Esophagus (tissue), 2 donors: Measurements from ENCODE around the gene NPAS3. TPM values are rescaled to one million over a fixed set of nuclear protein-coding genes. Genes with fewer than 3 reads are reported as not detected.

Experiments used
- H3K27ac ChIP-seq, 2 donors: one replicate each; pipeline ENCODE4 v1.5.1; 2013; ENCODE audit warnings: low read depth in 2 of 2, mild to moderate bottlenecking in 2 of 2, inconsistent platforms in 1 of 2, low read length in 1 of 2, moderate library complexity in 1 of 2
- H3K27me3 ChIP-seq, 2 donors: one replicate each; pipeline ENCODE4 v1.6.1; 2013; ENCODE audit warnings: low read length in 2 of 2, control low read depth in 1 of 2, mild to moderate bottlenecking in 1 of 2; ENCODE audit not compliant: insufficient read depth in 2 of 2, control insufficient read depth in 1 of 2
- H3K36me3 ChIP-seq, 2 donors: one replicate each; pipeline ENCODE4 v1.6.1; 2013; ENCODE audit warnings: low read length in 1 of 2; ENCODE audit not compliant: control insufficient read depth in 2 of 2, insufficient read depth in 2 of 2
- H3K4me1 ChIP-seq, 2 donors: one replicate each; pipeline ENCODE4 v1.6.1; 2013; ENCODE audit warnings: low read length in 1 of 2; ENCODE audit not compliant: control insufficient read depth in 2 of 2, insufficient read depth in 2 of 2
- H3K4me3 ChIP-seq, 2 donors: one replicate each; pipeline ENCODE4 v1.5.1; 2013; ENCODE audit warnings: low read length in 2 of 2, mild to moderate bottlenecking in 2 of 2, low read depth in 1 of 2, moderate library complexity in 1 of 2
- H3K9me3 ChIP-seq, 2 donors: one replicate each; pipeline ENCODE4 v1.6.1; 2013; ENCODE audit warnings: mild to moderate bottlenecking in 2 of 2, low read depth in 1 of 2, low read length in 1 of 2, moderate library complexity in 1 of 2; ENCODE audit not compliant: control insufficient read depth in 2 of 2, insufficient read depth in 1 of 2
- WGBS, 2 donors: extraction: QIAGEN DNeasy Blood & Tissue Kit; methylation state at CpG; one replicate each; pipeline ENCODE4 v1.1.7; 2013; 5-methylcytosine and 5-hydroxymethylcytosine counted together
- polyA plus RNA-seq, 2 donors: library from polyadenylated mRNA; stranded (reverse); fragments of 200-250 nt; gene quantifications; one replicate each; pipeline ENCODE4 v1.2.3, GENCODE V29; 2013
- donor health status: healthy with polysubstance abuse.
- donor health status: Bipolar disorder and iron deficiency.

The NPAS3 gene
- polyA plus RNA-seq, 2 donors: 0.08 to 0.13 TPM

DNA sequence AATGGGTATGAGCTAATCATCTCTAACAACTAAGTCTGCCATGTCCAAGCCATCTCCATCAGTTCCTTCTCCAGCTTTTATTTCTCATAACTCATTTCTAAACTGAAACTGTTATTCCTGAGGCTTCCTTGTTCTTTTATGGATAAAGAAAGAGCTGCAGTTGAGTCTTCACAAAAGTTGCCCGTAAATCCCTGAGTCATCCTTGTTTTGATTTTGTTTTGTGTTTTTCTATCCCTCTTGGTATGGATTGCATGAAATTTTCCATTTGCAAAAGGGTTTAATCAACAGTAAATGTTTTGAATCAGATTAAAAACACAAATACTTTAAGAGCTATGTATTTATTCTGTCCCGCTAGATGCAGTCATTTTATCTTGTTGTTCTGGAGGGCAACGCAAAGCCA, 721.6 kb downstream of the NPAS3 start:
- Histone ChIP-seq H3K9me3 (no peaks in the 10 kb centered on the region), H3K27me3 (no peaks in the 10 kb centered on the region), H3K36me3 (no peaks in the 10 kb centered on the region), H3K27ac (no peak overlapping the region), H3K4me3 (no peak overlapping the region), H3K4me1 (no peaks in the 10 kb centered on the region)
- 87 to 91% methylated on average over 3 of the region's 3 CpGs for WGBS, 2 donors

DNA sequence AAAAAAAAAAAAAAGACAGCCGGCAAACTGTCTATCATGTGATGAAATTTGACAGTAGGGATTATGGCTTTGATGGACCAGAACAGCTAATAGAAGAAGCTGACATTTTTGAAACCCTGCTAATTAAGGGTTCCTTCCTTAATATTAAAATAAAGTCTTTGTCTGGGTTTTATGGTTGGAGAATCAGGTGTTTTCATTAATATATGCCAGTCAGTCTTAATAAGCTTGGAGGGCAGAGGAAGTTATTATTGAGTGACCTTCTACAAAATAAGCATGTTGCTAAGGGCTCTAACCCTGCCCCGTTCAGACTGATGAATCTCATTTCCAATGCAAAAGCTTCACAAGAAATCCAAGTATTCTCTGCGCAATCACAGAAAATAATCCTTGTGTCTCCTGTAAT, 722.4 kb downstream of the NPAS3 start:
- no peaks in the 10 kb centered on the region for H3K4me1 ChIP-seq
- 79 to 86% methylated on average over 3 of the region's 3 CpGs for WGBS, 2 donors
- no peaks in the 10 kb centered on the region for H3K36me3 ChIP-seq
- no peaks in the 10 kb centered on the region for H3K9me3 ChIP-seq
- H3K27ac ChIP-seq: no peak overlapping the region
- H3K27me3 ChIP-seq: no peaks in the 10 kb centered on the region
- H3K4me3 ChIP-seq: no peak overlapping the region

DNA sequence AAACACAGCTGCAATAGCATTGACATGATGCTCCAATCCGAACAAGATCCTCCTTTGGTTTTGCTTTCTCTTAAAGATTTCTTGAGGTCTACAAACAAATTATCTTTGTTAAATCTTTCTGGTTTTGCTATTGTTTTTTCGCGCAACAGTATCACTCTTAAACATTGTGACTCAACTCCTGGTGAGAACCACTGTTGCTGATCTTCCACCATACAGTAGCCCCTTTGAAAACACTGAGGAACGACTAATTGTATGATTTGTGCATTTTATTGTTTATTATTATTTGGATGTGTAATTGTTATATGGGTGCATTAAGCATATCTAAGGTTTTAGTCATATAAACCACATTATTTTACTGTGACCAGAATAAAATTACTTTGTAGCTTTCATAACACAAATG, 729.4 kb downstream of the NPAS3 start:
- Histone ChIP-seq H3K36me3 (no peaks in the 10 kb centered on the region), H3K27me3 (no peaks in the 10 kb centered on the region), H3K4me3 (no peak overlapping the region), H3K4me1 (no peaks in the 10 kb centered on the region), H3K27ac (no peak overlapping the region), H3K9me3 (no peaks in the 10 kb centered on the region)
- WGBS, 2 donors: 76 to 87% methylated on average over 4 of the region's 4 CpGs

DNA sequence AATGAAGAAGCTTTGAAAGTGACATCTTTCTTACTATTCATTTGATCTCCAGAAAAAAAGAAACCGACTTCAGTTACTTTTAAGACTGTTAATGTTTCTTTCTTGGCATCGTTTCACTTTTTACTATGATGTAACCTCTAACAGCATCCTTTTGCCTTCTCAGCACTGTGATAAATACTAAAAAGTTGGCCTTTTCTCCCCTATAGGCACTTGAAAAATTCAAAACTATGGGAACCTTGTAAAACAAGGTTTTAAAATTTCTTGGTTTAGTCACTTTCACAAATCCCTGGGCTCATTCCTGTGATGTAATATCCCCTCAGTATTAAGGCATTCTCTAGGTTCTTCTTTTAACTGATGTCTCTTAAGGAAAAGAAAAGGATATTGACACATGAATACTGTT, 730.4 kb downstream of the NPAS3 start:
- no peaks in the 10 kb centered on the region for H3K9me3 ChIP-seq
- 62 to 68% methylated on average over 2 of the region's 2 CpGs for WGBS, 2 donors
- H3K27ac ChIP-seq: no peak overlapping the region
- H3K36me3 ChIP-seq: no peaks in the 10 kb centered on the region
- no peak overlapping the region for H3K4me3 ChIP-seq
- no peaks in the 10 kb centered on the region for H3K27me3 ChIP-seq
- no peaks in the 10 kb centered on the region for H3K4me1 ChIP-seq

DNA sequence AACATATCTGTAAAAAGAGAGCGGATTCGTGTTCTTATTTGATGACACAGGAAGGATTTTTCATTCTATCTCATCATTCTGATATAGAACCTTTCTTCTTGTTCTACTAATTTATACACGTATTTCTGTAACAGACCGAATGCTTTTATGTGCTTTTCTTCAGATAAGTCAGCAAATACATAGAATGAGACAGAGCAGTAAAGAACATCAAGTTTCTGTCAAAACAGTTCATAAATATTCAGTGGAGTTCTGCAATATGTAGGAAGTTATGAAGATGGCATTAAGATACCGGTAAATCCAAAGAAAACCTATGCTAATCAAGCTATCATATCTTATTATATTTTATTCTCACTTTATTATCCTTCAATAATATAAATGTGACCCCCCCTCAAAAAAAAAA, 731.6 kb downstream of the NPAS3 start:
- Histone ChIP-seq H3K36me3 (no peaks in the 10 kb centered on the region), H3K27me3 (no peaks in the 10 kb centered on the region), H3K4me3 (no peak overlapping the region), H3K27ac (no peak overlapping the region), H3K9me3 (no peaks in the 10 kb centered on the region), H3K4me1 (no peaks in the 10 kb centered on the region)
- 90 to 92% methylated on average over 5 of the region's 5 CpGs for WGBS, 2 donors

DNA sequence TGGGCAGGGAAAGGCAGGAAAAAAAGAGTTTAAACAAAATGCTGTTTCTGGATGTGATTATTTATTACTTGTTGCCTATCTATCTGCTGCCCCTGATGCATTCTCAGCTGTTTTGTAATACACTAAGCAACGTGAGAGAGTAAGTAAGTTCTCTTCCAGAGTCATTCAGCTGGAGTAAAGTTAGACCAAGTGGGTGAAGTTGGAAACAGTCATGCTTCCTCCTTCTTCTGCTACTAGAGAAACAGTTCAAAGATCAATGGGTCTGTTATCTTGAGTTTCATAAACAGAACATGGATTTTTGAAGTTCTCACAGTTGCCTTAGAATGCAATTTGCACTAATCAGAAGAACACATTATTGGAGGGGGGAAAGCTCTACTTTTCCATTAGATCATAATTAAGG, 732.9 kb downstream of the NPAS3 start:
- H3K9me3 ChIP-seq: no peaks in the 10 kb centered on the region
- no peaks in the 10 kb centered on the region for H3K36me3 ChIP-seq
- no peaks in the 10 kb centered on the region for H3K4me1 ChIP-seq
- H3K27me3 ChIP-seq: no peaks in the 10 kb centered on the region
- WGBS, 2 donors: 68 to 69% methylated on average over 1 of the region's 1 CpG
- H3K4me3 ChIP-seq: no peak overlapping the region
- no peak overlapping the region for H3K27ac ChIP-seq

DNA sequence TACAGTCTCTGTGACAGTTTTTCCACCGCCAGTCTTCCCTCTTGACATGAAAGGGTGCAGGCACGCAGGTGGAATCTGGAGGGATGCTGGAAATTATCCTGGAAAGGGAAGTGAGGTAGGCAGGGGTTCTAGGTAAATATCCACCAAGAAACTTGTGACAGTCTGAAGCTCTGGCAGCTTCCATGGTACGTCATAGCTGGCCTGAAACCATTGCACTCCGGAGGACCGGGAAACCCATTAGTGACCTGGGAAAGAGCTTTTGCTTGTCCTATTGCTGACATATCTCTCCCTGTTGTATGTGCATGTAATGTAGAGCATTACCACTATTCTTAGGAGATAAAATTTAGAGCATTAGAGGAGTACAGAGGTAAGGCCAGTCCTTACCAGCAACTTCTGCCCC, 736.2 kb downstream of the NPAS3 start:
- WGBS, 2 donors: 93 to 98% methylated on average over 5 of the region's 5 CpGs
- Histone ChIP-seq H3K27ac (no peak overlapping the region), H3K4me1 (no peaks in the 10 kb centered on the region), H3K36me3 (no peaks in the 10 kb centered on the region), H3K4me3 (no peak overlapping the region), H3K9me3 (no peaks in the 10 kb centered on the region), H3K27me3 (no peaks in the 10 kb centered on the region)

DNA sequence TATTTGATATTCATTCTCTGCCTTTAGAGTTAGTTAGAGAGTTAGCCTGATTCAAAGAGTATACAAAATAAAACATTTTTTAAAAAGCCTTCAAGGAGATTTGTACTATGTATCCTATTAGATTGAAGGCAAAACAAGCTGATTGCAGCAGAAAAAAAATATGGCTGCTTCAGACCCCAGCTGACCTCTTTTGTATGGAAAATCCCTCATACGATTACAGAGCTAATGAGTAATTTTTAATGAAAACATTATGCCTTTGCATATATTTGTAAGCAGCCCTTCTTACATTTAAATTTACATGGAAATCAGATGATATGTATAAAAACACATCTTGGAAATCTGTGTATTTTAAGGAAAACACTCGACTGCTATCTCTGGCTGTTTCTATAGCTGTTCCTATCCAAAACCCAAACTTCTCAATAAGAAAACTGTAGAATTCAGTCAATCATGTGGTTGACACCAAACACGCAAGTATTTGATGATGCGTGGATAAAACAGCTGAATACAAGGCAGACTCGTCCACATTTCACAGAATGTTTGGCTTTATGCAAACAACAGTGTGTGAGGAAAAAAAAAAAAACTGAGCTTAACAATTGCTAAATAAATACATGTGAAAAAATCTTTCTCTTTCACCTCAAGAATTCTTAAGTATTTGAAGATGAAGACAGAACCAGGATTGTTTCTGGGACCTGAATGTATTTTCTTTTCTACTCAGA, 736.9 kb downstream of the NPAS3 start:
- no peak overlapping the region for H3K4me3 ChIP-seq
- no peaks in the 10 kb centered on the region for H3K27me3 ChIP-seq
- H3K4me1 ChIP-seq: no peaks in the 10 kb centered on the region
- H3K9me3 ChIP-seq: no peaks in the 10 kb centered on the region
- H3K27ac ChIP-seq: no peak overlapping the region
- WGBS, 2 donors: 75 to 79% methylated on average over 5 of the region's 5 CpGs
- H3K36me3 ChIP-seq: no peaks in the 10 kb centered on the region

DNA sequence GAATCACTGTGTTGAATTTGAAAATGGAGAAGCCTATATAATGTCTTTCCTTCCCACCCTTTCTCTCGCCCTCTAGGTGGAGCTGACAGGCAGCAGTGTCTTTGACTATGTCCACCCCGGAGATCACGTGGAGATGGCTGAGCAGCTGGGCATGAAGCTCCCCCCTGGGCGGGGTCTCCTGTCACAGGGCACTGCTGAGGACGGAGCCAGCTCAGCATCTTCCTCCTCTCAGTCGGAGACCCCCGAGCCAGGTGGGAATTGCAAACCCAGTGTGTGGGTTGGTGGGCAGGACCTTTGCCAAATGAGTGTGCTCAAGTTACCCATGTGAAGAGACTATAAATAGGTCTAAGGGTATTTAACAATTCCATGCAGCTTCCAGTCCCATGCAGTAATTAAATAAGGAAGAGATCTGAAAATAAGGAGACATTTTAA, 737.5 kb downstream of the NPAS3 start:
- 43 to 50% methylated on average over 7 of the region's 7 CpGs for WGBS, 2 donors
- H3K9me3 ChIP-seq: no peaks in the 10 kb centered on the region

DNA sequence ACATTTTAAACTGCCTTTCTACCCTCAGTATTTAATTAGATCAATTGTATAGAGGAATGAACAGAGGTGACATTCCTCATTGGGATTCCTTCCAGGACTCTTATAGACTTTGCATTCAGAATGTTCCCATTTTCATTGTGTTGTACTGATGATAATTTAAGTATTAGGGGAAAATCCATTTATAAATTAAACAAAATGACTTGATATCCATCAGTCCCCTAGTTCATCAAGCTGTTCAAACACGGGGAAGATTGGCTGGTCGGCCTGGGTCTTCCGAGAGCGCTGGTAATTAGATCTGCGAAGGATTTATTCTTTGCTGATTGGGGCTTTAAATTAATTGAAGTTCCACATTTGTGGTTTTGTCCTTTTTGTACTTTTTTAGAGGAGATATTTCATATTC, 738.2 kb downstream of the NPAS3 start:
- H3K9me3 ChIP-seq: no peaks in the 10 kb centered on the region
- H3K27ac ChIP-seq: no peak overlapping the region
- no peaks in the 10 kb centered on the region for H3K27me3 ChIP-seq
- WGBS, 2 donors: 97% methylated on average over 5 of the region's 5 CpGs
- no peak overlapping the region for H3K4me3 ChIP-seq
- H3K4me1 ChIP-seq: no peaks in the 10 kb centered on the region
- no peaks in the 10 kb centered on the region for H3K36me3 ChIP-seq

More for the DNA sequence above, 737.5 kb downstream of the NPAS3 start:
- H3K27me3 ChIP-seq: no peaks in the 10 kb centered on the region
- no peaks in the 10 kb centered on the region for H3K4me1 ChIP-seq
- no peaks in the 10 kb centered on the region for H3K36me3 ChIP-seq
- H3K4me3 ChIP-seq: no peak overlapping the region
- no peak overlapping the region for H3K27ac ChIP-seq
